ENCODE results near the gene LYZL2. TPM values are rescaled to one million over a fixed set of nuclear protein-coding genes. Genes with fewer than 3 reads are reported as not detected.
"Not testable (repeated sequence)": the region's sequence is repeated elsewhere in the genome, so short reads cannot be mapped to it uniquely, and the experiment has no call there.

LYZL2 gene
- total RNA-seq, 2 experiments from 2014 or later: not detected

GRCh38 chr10:30597433-30597824, 32.1 kb downstream of the LYZL2 start:
- H3K27me3 Mint-ChIP-seq; H3K9me3 Mint-ChIP-seq; H3K27ac Mint-ChIP-seq; H3K36me3 Mint-ChIP-seq (ENCODE audit: low read depth); POLR2A ChIA-PET; DNase-seq; H3K4me1 Mint-ChIP-seq; H3K4me3 Mint-ChIP-seq: not testable (repeated sequence)
- CTCF ChIA-PET: interaction anchor here (0.7 kb wide), 1 partner anchor 597 kb away, joined by 3 read pairs; no protein-coding TSS in a partner anchor

GRCh38 chr10:30596493-30597432, 32.8 kb downstream of the LYZL2 start:
- H3K4me3 Mint-ChIP-seq; DNase-seq; H3K27me3 Mint-ChIP-seq; H3K9me3 Mint-ChIP-seq; H3K27ac Mint-ChIP-seq; H3K4me1 Mint-ChIP-seq; H3K36me3 Mint-ChIP-seq (ENCODE audit: low read depth); POLR2A ChIA-PET: not testable (repeated sequence)
- CTCF ChIA-PET: interaction anchor here (0.5 to 0.8 kb wide), 3 partner anchors 33 to 597 kb away, joined by 3 to 4 read pairs (median 3); no protein-coding TSS in a partner anchor

- H3K4me1 Mint-ChIP-seq: peaks cover 2% of the 10 kb centered on the region
- no peaks in the 10 kb centered on the region for H3K9me3 Mint-ChIP-seq
- POLR2A ChIA-PET: no interaction called here
- H3K27ac Mint-ChIP-seq: no peak overlapping the region
- no peaks in the 10 kb centered on the region for H3K36me3 Mint-ChIP-seq (ENCODE audit: low read depth)
- CTCF ChIA-PET: interaction anchor here (0.8 kb wide), 1 partner anchor 32 kb away, joined by 4 read pairs; no protein-coding TSS in a partner anchor
- H3K4me3 Mint-ChIP-seq: no peak overlapping the region
- H3K27me3 Mint-ChIP-seq: peaks cover 9% of the 10 kb centered on the region
- DNase-seq: no peak
Observed at GRCh38 chr10:30596013-30596412, 33.5 kb downstream of the LYZL2 start.

GRCh38 chr10:30594077-30594476, 35.5 kb downstream of the LYZL2 start:
- Mint-ChIP-seq H3K4me3 (no peak overlapping the region), H3K27ac (no peak overlapping the region), H3K27me3 (peaks cover 9% of the 10 kb centered on the region), H3K4me1 (peaks cover 2% of the 10 kb centered on the region), H3K36me3 (ENCODE audit: low read depth) (no peaks in the 10 kb centered on the region), H3K9me3 (no peaks in the 10 kb centered on the region)
- DNase-seq: no peak
- ChIA-PET CTCF (interaction anchor here (1.0 kb wide), 1 partner anchor 13 kb away, joined by 5 read pairs; no protein-coding TSS in a partner anchor), POLR2A (no interaction called here)

- H3K4me3 Mint-ChIP-seq; DNase-seq; H3K27me3 Mint-ChIP-seq; H3K9me3 Mint-ChIP-seq; POLR2A ChIA-PET; H3K4me1 Mint-ChIP-seq; H3K36me3 Mint-ChIP-seq (ENCODE audit: low read depth); H3K27ac Mint-ChIP-seq: not testable (repeated sequence)
- CTCF ChIA-PET: interaction anchor here (0.6 to 0.9 kb wide), 3 partner anchors 30 to 187 kb away, joined by 3 read pairs; no protein-coding TSS in a partner anchor
Observed at GRCh38 chr10:30592770-30593169, 36.8 kb downstream of the LYZL2 start.

- POLR2A ChIA-PET: no interaction called here
- Mint-ChIP-seq H3K36me3 (ENCODE audit: low read depth) (no peaks in the 10 kb centered on the region), H3K4me1 (peaks cover 2% of the 10 kb centered on the region), H3K9me3 (no peaks in the 10 kb centered on the region), H3K27me3 (peaks cover 11% of the 10 kb centered on the region), H3K4me3 (no peak overlapping the region), H3K27ac (no peak overlapping the region)
- peak; percentile 62 for DNase-seq
- CTCF ChIA-PET: interaction anchor here (0.6 to 2.5 kb wide), 24 partner anchors 10 to 590 kb away, joined by 3 to 18 read pairs (median 3); no protein-coding TSS in a partner anchor
Observed at GRCh38 chr10:30591249-30591670, 38.3 kb downstream of the LYZL2 start.

GRCh38 chr10:30589441-30589840, 40.1 kb downstream of the LYZL2 start:
- no peak for DNase-seq
- POLR2A ChIA-PET: no interaction called here
- CTCF ChIA-PET: interaction anchor here (0.7 to 2.5 kb wide), 3 partner anchors 8 to 197 kb away, joined by 3 to 18 read pairs (median 3); no protein-coding TSS in a partner anchor
- Mint-ChIP-seq H3K4me1 (peaks cover 2% of the 10 kb centered on the region), H3K27ac (no peak overlapping the region), H3K4me3 (no peak overlapping the region), H3K36me3 (ENCODE audit: low read depth) (no peaks in the 10 kb centered on the region), H3K27me3 (peaks cover 11% of the 10 kb centered on the region), H3K9me3 (no peaks in the 10 kb centered on the region)

- Mint-ChIP-seq H3K27ac (no peak overlapping the region), H3K4me3 (no peak overlapping the region), H3K9me3 (no peaks in the 10 kb centered on the region), H3K27me3 (peaks cover 2% of the 10 kb centered on the region), H3K36me3 (ENCODE audit: low read depth) (no peaks in the 10 kb centered on the region), H3K4me1 (peaks cover 8% of the 10 kb centered on the region)
- POLR2A ChIA-PET: no interaction called here
- DNase-seq: no peak
- CTCF ChIA-PET: interaction anchor here (1.5 kb wide), 1 partner anchor 203 kb away, joined by 3 read pairs; no protein-coding TSS in a partner anchor
Observed at GRCh38 chr10:30587522-30588031, 42.0 kb downstream of the LYZL2 start.

GRCh38 chr10:30586828-30587227, 42.7 kb downstream of the LYZL2 start:
- Mint-ChIP-seq H3K4me1 (peaks cover 8% of the 10 kb centered on the region), H3K27ac (no peak overlapping the region), H3K36me3 (ENCODE audit: low read depth) (no peaks in the 10 kb centered on the region), H3K9me3 (no peaks in the 10 kb centered on the region), H3K27me3 (peaks cover 2% of the 10 kb centered on the region), H3K4me3 (no peak overlapping the region)
- ChIA-PET POLR2A (no interaction called here), CTCF (interaction anchor here (1.5 kb wide), 1 partner anchor 202 kb away, joined by 3 read pairs; no protein-coding TSS in a partner anchor)
- no peak for DNase-seq

- DNase-seq: peak; percentile 13
Observed at GRCh38 chr10:30583778-30584415, 45.7 kb downstream of the LYZL2 start.

GRCh38 chr10:30581779-30582380, 47.7 kb downstream of the LYZL2 start:
- POLR2A ChIA-PET: interaction anchor here (0.7 kb wide), 1 partner anchor 38 kb away, joined by 5 read pairs; no protein-coding TSS in a partner anchor

More at GRCh38 chr10:30583778-30584415, 45.7 kb downstream of the LYZL2 start:
- H3K36me3 Mint-ChIP-seq (ENCODE audit: low read depth): no peaks in the 10 kb centered on the region
- ChIA-PET CTCF (interaction anchor here (0.6 to 1.5 kb wide), 8 partner anchors 50 to 610 kb away, joined by 3 to 7 read pairs (median 4); no protein-coding TSS in a partner anchor), POLR2A (no interaction called here)
- H3K27me3 Mint-ChIP-seq: peaks cover 4% of the 10 kb centered on the region
- peak overlapping the region; percentile 42 for H3K4me3 Mint-ChIP-seq
- H3K4me1 Mint-ChIP-seq: peaks cover 6% of the 10 kb centered on the region
- no peak overlapping the region for H3K27ac Mint-ChIP-seq
- H3K9me3 Mint-ChIP-seq: no peaks in the 10 kb centered on the region

GRCh38 chr10:30580676-30581075, 48.9 kb downstream of the LYZL2 start:
- Mint-ChIP-seq H3K9me3 (no peaks in the 10 kb centered on the region), H3K36me3 (ENCODE audit: low read depth) (no peaks in the 10 kb centered on the region), H3K4me1 (peaks cover 6% of the 10 kb centered on the region), H3K27me3 (peaks cover 2% of the 10 kb centered on the region), H3K4me3 (no peak overlapping the region), H3K27ac (no peak overlapping the region)
- POLR2A ChIA-PET: no interaction called here
- CTCF ChIA-PET: interaction anchor here (1.3 to 2.7 kb wide), 6 partner anchors 10 to 206 kb away, joined by 3 to 18 read pairs (median 4); no protein-coding TSS in a partner anchor
- DNase-seq: no peak

More at GRCh38 chr10:30581779-30582380, 47.7 kb downstream of the LYZL2 start:
- H3K9me3 Mint-ChIP-seq: no peaks in the 10 kb centered on the region
- no peak overlapping the region for H3K4me3 Mint-ChIP-seq
- CTCF ChIA-PET: interaction anchor here (0.5 to 2.7 kb wide), 16 partner anchors 9 to 576 kb away, joined by 3 to 18 read pairs (median 3); no protein-coding TSS in a partner anchor
- H3K4me1 Mint-ChIP-seq: peaks cover 6% of the 10 kb centered on the region
- H3K27me3 Mint-ChIP-seq: peaks cover 4% of the 10 kb centered on the region
- no peak overlapping the region for H3K27ac Mint-ChIP-seq
- peak; percentile 28 for DNase-seq
- H3K36me3 Mint-ChIP-seq (ENCODE audit: low read depth): no peaks in the 10 kb centered on the region

All from activated CD4-positive, alpha-beta T cell treated with anti-CD3 and anti-CD28 coated beads, Interleukin-2, amount 10 ng/mL, durations not matched to agents 7 days and 5 days (primary cell).